ENCODE results near the gene APP.
"Not testable (repeated sequence)": the region's sequence is repeated elsewhere in the genome, so short reads cannot be mapped to it uniquely, and the experiment has no call there.

APP gene

GRCh38 chr21:25929856-25930520, 240.6 kb downstream of the APP start:
- no peaks in the 10 kb centered on the region for H4K20me1 ChIP-seq (ENCODE audit: insufficient read depth, low read length)
- no peaks in the 10 kb centered on the region for H3K79me2 ChIP-seq (ENCODE audit: low read length)
- no peak overlapping the region for H3K4me3 ChIP-seq (ENCODE audit: low read length)
- no peaks in the 10 kb centered on the region for H3K36me3 ChIP-seq (replicated peaks; ENCODE audit: low read depth, low read length)
- no peaks in the 10 kb centered on the region for H3K9me3 ChIP-seq (ENCODE audit: insufficient read depth, low read length)
- no peak overlapping the region for H2AFZ ChIP-seq (ENCODE audit: low read depth, low read length)
- no peak overlapping the region for H3K9ac ChIP-seq (ENCODE audit: low read length)
- H3K27me3 ChIP-seq (ENCODE audit: low read depth, low read length) = no peaks in the 10 kb centered on the region
- TF ChIP-seq EZH2phosphoT487 (IDR thresholded peaks at IDR 0.05; ENCODE audit: low read depth) (no peak), CTCF (IDR thresholded peaks at IDR 0.05; ENCODE audit: low read depth, low read length) (no peak)
- H3K4me2 ChIP-seq (ENCODE audit: low read length) = no peak overlapping the region
- H3K27ac ChIP-seq (ENCODE audit: low read length) = no peak overlapping the region
- H3K4me1 ChIP-seq (ENCODE audit: low read length) = no peaks in the 10 kb centered on the region

- H3K9ac ChIP-seq (ENCODE audit: low read length) = no peak overlapping the region
- H3K36me3 ChIP-seq (replicated peaks; ENCODE audit: low read depth, low read length) = no peaks in the 10 kb centered on the region
- H3K4me1 ChIP-seq (ENCODE audit: low read length) = no peaks in the 10 kb centered on the region
- no peaks in the 10 kb centered on the region for H4K20me1 ChIP-seq (ENCODE audit: insufficient read depth, low read length)
- no peak overlapping the region for H2AFZ ChIP-seq (ENCODE audit: low read depth, low read length)
- no peak overlapping the region for H3K4me3 ChIP-seq (ENCODE audit: low read length)
- H3K79me2 ChIP-seq (ENCODE audit: low read length) = no peaks in the 10 kb centered on the region
- no peak overlapping the region for H3K27ac ChIP-seq (ENCODE audit: low read length)
- TF ChIP-seq EZH2phosphoT487 (IDR thresholded peaks at IDR 0.05; ENCODE audit: low read depth) (no peak), CTCF (IDR thresholded peaks at IDR 0.05; ENCODE audit: low read depth, low read length) (no peak)
- no peak overlapping the region for H3K4me2 ChIP-seq (ENCODE audit: low read length)
- no peaks in the 10 kb centered on the region for H3K27me3 ChIP-seq (ENCODE audit: low read depth, low read length)
- no peaks in the 10 kb centered on the region for H3K9me3 ChIP-seq (ENCODE audit: insufficient read depth, low read length)
Measured at GRCh38 chr21:25927195-25927880, 243.2 kb downstream of the APP start.

DNA sequence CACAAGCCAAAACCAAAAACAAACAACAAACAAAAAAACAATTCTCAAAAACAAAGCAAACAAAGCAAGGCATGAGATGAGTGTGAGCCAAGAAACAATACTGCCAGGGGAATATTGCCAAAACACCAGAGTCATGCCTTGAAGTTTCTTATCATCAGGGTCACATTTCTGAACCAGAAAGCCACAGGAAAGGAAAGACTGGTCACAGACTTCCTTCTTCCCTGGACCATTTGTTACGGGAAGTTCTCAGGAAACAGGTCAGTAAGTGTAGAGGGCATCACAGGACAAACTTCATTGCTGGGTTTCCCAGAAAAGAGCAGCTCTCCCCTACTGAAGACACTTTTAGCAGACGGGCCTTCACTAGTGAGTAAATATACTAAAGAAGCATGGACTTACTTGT, 244.6 kb downstream of the APP start:
- no peak overlapping the region for H3K27ac ChIP-seq (ENCODE audit: low read length)
- H3K79me2 ChIP-seq (ENCODE audit: low read length) = no peaks in the 10 kb centered on the region
- H3K27me3 ChIP-seq (ENCODE audit: low read depth, low read length) = no peaks in the 10 kb centered on the region
- H4K20me1 ChIP-seq (ENCODE audit: insufficient read depth, low read length) = no peaks in the 10 kb centered on the region
- no peak overlapping the region for H2AFZ ChIP-seq (ENCODE audit: low read depth, low read length)
- TF ChIP-seq EZH2phosphoT487 (IDR thresholded peaks at IDR 0.05; ENCODE audit: low read depth) = no peak
- no peak for TF ChIP-seq CTCF (IDR thresholded peaks at IDR 0.05; ENCODE audit: low read depth, low read length)
- H3K36me3 ChIP-seq (replicated peaks; ENCODE audit: low read depth, low read length) = no peaks in the 10 kb centered on the region
- H3K9me3 ChIP-seq (ENCODE audit: insufficient read depth, low read length) = no peaks in the 10 kb centered on the region
- no peak overlapping the region for H3K9ac ChIP-seq (ENCODE audit: low read length)
- H3K4me1 ChIP-seq (ENCODE audit: low read length) = no peaks in the 10 kb centered on the region
- H3K4me3 ChIP-seq (ENCODE audit: low read length) = no peak overlapping the region
- no peak overlapping the region for H3K4me2 ChIP-seq (ENCODE audit: low read length)

DNA sequence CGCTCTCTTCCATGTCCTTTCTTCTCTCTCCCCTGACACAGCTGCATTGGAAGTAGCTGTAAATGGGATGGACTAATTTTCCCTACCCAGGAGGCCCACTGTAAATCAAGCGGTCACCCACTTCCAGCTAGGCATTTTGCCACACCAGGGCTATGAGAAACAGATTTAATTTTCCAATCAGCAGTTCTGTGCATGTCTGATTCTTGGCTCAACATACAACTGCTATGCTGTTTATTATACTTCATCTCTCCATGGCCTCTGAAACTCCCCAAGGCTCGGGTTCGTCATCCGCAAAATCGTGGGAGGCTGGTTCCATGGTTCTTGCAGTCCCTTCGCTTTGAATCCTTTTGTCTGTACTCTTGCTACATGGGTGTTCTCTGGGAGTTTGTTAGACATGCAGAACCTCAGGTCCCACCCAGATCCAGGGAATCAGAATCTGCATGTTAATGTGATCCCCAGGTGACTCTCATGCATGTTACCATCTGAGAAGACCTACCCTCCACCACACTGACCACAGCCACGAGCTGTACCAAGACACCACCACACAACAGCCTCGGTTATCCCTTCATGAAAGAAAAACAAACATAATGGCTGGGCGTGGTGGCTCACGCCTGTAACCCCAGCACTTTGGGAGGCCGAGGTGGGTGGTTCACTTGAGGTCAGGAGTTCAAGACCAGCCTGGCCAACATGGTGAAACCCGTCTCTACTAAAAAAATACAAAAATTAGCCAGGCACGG, 245.3 kb downstream of the APP start:
- Histone ChIP-seq H3K27me3 (ENCODE audit: low read depth, low read length) (no peaks in the 10 kb centered on the region), H3K9ac (ENCODE audit: low read length) (no peak overlapping the region), H4K20me1 (ENCODE audit: insufficient read depth, low read length) (no peaks in the 10 kb centered on the region), H3K4me2 (ENCODE audit: low read length) (no peak overlapping the region), H3K9me3 (ENCODE audit: insufficient read depth, low read length) (no peaks in the 10 kb centered on the region), H3K4me1 (ENCODE audit: low read length) (no peaks in the 10 kb centered on the region), H3K27ac (ENCODE audit: low read length) (no peak overlapping the region), H3K4me3 (ENCODE audit: low read length) (no peak overlapping the region), H2AFZ (ENCODE audit: low read depth, low read length) (no peak overlapping the region), H3K36me3 (replicated peaks; ENCODE audit: low read depth, low read length) (no peaks in the 10 kb centered on the region), H3K79me2 (ENCODE audit: low read length) (no peaks in the 10 kb centered on the region)
- no peak for TF ChIP-seq CTCF (IDR thresholded peaks at IDR 0.05; ENCODE audit: low read depth, low read length)
- no peak for TF ChIP-seq EZH2phosphoT487 (IDR thresholded peaks at IDR 0.05; ENCODE audit: low read depth)

GRCh38 chr21:25918152-25918551, 252.4 kb downstream of the APP start:
- not testable (repeated sequence) for H3K4me3 ChIP-seq (ENCODE audit: low read length); H2AFZ ChIP-seq (ENCODE audit: low read depth, low read length); H3K27ac ChIP-seq (ENCODE audit: low read length); H3K4me2 ChIP-seq (ENCODE audit: low read length); H3K36me3 ChIP-seq (replicated peaks; ENCODE audit: low read depth, low read length); H4K20me1 ChIP-seq (ENCODE audit: insufficient read depth, low read length); H3K4me1 ChIP-seq (ENCODE audit: low read length); H3K79me2 ChIP-seq (ENCODE audit: low read length); H3K9ac ChIP-seq (ENCODE audit: low read length); H3K27me3 ChIP-seq (ENCODE audit: low read depth, low read length); H3K9me3 ChIP-seq (ENCODE audit: insufficient read depth, low read length)

Measured in OCI-LY3 (cell line).